K562 (cell line): ENCODE results near the gene ABHD5. TPM values are rescaled to one million over a fixed set of nuclear protein-coding genes. Genes with fewer than 3 reads are reported as not detected.

Source experiments
- ATAC-seq: fragments of 200-7000 bp; cut with Tn5 transposase; 3 replicates; pipeline ENCODE4 v1.9.1; 2020; ENCODE audit warnings: moderate library complexity
- BruUV-seq: library from RNA; stranded (reverse); fragments of 400-500 nt; replicated peaks from 2 replicates; lab custom pipeline; 2021; lab: Mats Ljungman, UMichigan
- CTCF ChIA-PET: fragments of 300-600 bp; formaldehyde crosslinking; extraction: SDS; loops from one replicate; lab custom pipeline; 2021; ENCODE audit warnings: low intra/inter-chr PET ratio; lab: Yijun Ruan, JAX
- POLR2A ChIA-PET: fragments of 300-600, 350-650 bp; sonication (Branson Sonifier 250); formaldehyde crosslinking; extraction: SDS; loops from one replicate; lab custom pipeline; 2021; ENCODE audit warnings: antibody characterized with exemption, inconsistent platforms; lab: Yijun Ruan, JAX
- DNase-seq, 4 experiments: peaks; one replicate each; pipeline versions ENCODE4 v3.0.0 to v3.0.0-alpha.2; 2011 to 2018; ENCODE audit warnings: low spot score in 3 of 4, mixed read lengths in 3 of 4; ENCODE audit errors: extremely low read depth in 1 of 4
- FAIRE-seq: peaks from 2 replicates; lab custom pipeline; 2011; peaks lifted over from hg19 to GRCh38; lab: Jason Lieb, UNC
- H2AFZ ChIP-seq: 2 replicates; pipeline ENCODE4 v1.6.0; 2011; ENCODE audit warnings: low read depth, low read length, control low read depth, inconsistent platforms
- H3K27ac ChIP-seq: fragments of 200-600 bp; 3 replicates; pipeline ENCODE4 v1.8.0; 2011; ENCODE audit warnings: low read depth, mild to moderate bottlenecking, control low read depth, inconsistent platforms, low read length, moderate library complexity, mixed read lengths; ENCODE audit errors: extremely low read depth
- H3K27me3 ChIP-seq, 2 experiments: fragments of 300-600 bp in 1 of 2; 2 replicates in 1 of 2; 3 replicates in 1 of 2; pipeline versions ENCODE4 v1.6.0 to v1.8.0; 2011; ENCODE audit warnings: inconsistent platforms in 2 of 2, low read length in 2 of 2, mild to moderate bottlenecking in 1 of 2, mixed read lengths in 1 of 2, moderate library complexity in 1 of 2; ENCODE audit not compliant: control insufficient read depth in 2 of 2, insufficient read depth in 2 of 2
- H3K36me3 ChIP-seq: fragments of 300-600 bp; 3 replicates; pipeline ENCODE4 v1.8.0; 2011; ENCODE audit warnings: mild to moderate bottlenecking, low read length, inconsistent platforms; ENCODE audit not compliant: control insufficient read depth, insufficient read depth
- H3K4me1 ChIP-seq, 2 experiments: fragments of 200-600 bp in 1 of 2; replicated peaks in 1 of 2; 2 replicates in 1 of 2; 3 replicates in 1 of 2; pipeline versions ENCODE4 v1.5.1 to v1.8.0; 2011; ENCODE audit warnings: inconsistent platforms in 2 of 2, low read length in 2 of 2, mild to moderate bottlenecking in 1 of 2, mixed read lengths in 1 of 2, moderate library complexity in 1 of 2; ENCODE audit not compliant: control insufficient read depth in 2 of 2, insufficient read depth in 2 of 2
- H3K4me2 ChIP-seq: 2 replicates; pipeline ENCODE4 v1.6.1; 2011; ENCODE audit warnings: low read length, control low read depth, inconsistent platforms, mixed read lengths; ENCODE audit not compliant: insufficient read depth
- H3K4me3 ChIP-seq: fragments of 200-600 bp; sonication (generic), shearing (Covaris generic); 2 replicates; pipeline ENCODE4 v1.5.1; 2016; ENCODE audit warnings: control low read depth, inconsistent platforms
- H3K79me2 ChIP-seq: fragments of 200-600 bp; 3 replicates; pipeline ENCODE4 v1.8.0; 2011; ENCODE audit warnings: low read length, inconsistent platforms; ENCODE audit not compliant: control insufficient read depth, insufficient read depth
- H3K9ac ChIP-seq, 2 experiments: 2 replicates each; pipeline versions ENCODE4 v1.6.0 to v1.6.1; 2011; ENCODE audit warnings: low read depth in 2 of 2, low read length in 2 of 2, control low read depth in 1 of 2, inconsistent platforms in 1 of 2, mild to moderate bottlenecking in 1 of 2, mixed read lengths in 1 of 2; ENCODE audit not compliant: insufficient read depth in 1 of 2
- H3K9me1 ChIP-seq: one replicate; pipeline ENCODE4 v1.6.0; 2011; ENCODE audit warnings: inconsistent platforms, mild to moderate bottlenecking, low read length, moderate library complexity; ENCODE audit not compliant: control insufficient read depth, insufficient read depth
- H3K9me3 ChIP-seq: replicated peaks from 2 replicates; pipeline ENCODE4 v1.5.1; 2011; ENCODE audit warnings: low read depth, low read length, inconsistent platforms; ENCODE audit not compliant: control insufficient read depth, insufficient read depth
- H4K20me1 ChIP-seq: replicated peaks from 2 replicates; pipeline ENCODE4 v1.6.1; 2011; ENCODE audit warnings: low read length, inconsistent platforms, mixed read lengths; ENCODE audit not compliant: control insufficient read depth, insufficient read depth
- AFF4 ChIP-seq: sonication (generic); formaldehyde crosslinking; IDR thresholded peaks from 2 replicates; pipeline ENCODE4 v1.8.0; 2023; ENCODE audit warnings: mild to moderate bottlenecking, missing genetic modification reagents
- CBFA2T2 ChIP-seq: fragments of 450-650 bp; conservative IDR thresholded peaks from 2 replicates; pipeline ENCODE4 v1.6.1; 2017; ENCODE audit warnings: mild to moderate bottlenecking
- CEBPG ChIP-seq, 3 experiments: fragments of 200-800 bp in 1 of 3; sonication (Bioruptor generic) in 1 of 3; sonication (generic) in 1 of 3; formaldehyde crosslinking in 1 of 3; IDR thresholded peaks in 2 of 3; conservative IDR thresholded peaks in 1 of 3; 2 replicates each; pipeline versions ENCODE4 v1.6.1 to v1.8.0; 2016 to 2022; ENCODE audit warnings: missing compliant biosample characterization in 2 of 3, missing genetic modification characterization in 2 of 3, mild to moderate bottlenecking in 1 of 3, missing genetic modification reagents in 1 of 3
- HEY1 ChIP-seq: fragments of 250-450 bp; sonication (Bioruptor Pico); IDR thresholded peaks from 2 replicates; pipeline ENCODE4 v1.5.0; 2020; ENCODE audit warnings: mild to moderate bottlenecking, moderate library complexity, borderline replicate concordance
- PHB ChIP-seq: fragments of 250-450 bp; sonication (Bioruptor Pico); IDR thresholded peaks from 2 replicates; pipeline ENCODE4 v1.5.0; 2021
- PKNOX1 ChIP-seq: fragments of 450-650 bp; IDR thresholded peaks from 2 replicates; pipeline ENCODE4 v1.6.1; 2016
- PRMT5 ChIP-seq: sonication (generic); formaldehyde crosslinking; IDR thresholded peaks from 2 replicates; pipeline ENCODE4 v1.5.0; 2020; ENCODE audit warnings: missing genetic modification reagents
- ZNF655 ChIP-seq: fragments of 250-450 bp; sonication (Bioruptor Pico); IDR thresholded peaks from 2 replicates; pipeline ENCODE4 v1.5.0; 2021
- WGBS: fragments of 100-300 bp; shearing (Covaris generic); methylation state at CpG from one replicate; pipeline ENCODE4 v1.1.6; 2016; ENCODE audit warnings: low coverage, mixed read lengths; ENCODE audit not compliant: insufficient coverage; ENCODE audit errors: missing lambda C conversion rate; 5-methylcytosine and 5-hydroxymethylcytosine counted together
- in situ Hi-C: fragments of 300-500 bp; cut with MboI; formaldehyde crosslinking; loops from 4 replicates; pipeline ENCODE4 v1.15.0; 2018; ENCODE audit warnings: inconsistent platforms, mixed read lengths
- intact Hi-C: fragments of 100-400 bp; cut with micrococcal nuclease; formaldehyde crosslinking; loops from 2 replicates; pipeline ENCODE4 v1.14.2; 2022
- polyA plus RNA-seq, 8 experiments: library from polyadenylated mRNA; depleted of rRNA in 4 of 8; stranded (reverse) in 5 of 8; unstranded in 3 of 8; fragments of >200 nt; fragmentation: Nextera tagmentation in 2 of 8; fragmentation: Illumina TruSeq in 1 of 8; extraction: Ambion mirVana in 2 of 8; extraction: Trizol in 1 of 8; gene quantifications; 2 replicates each; pipeline versions ENCODE4 v1.2.1 to v1.2.3, GENCODE V29; 2011 to 2014; ENCODE audit warnings: inconsistent platforms in 1 of 8, missing spikeins in 1 of 8
- total RNA-seq, 7 experiments: library from RNA; depleted of rRNA in 6 of 7; stranded (reverse); fragments of >200 nt in 6 of 7; fragmentation: Illumina TruSeq in 2 of 7; extraction: Trizol in 2 of 7; gene quantifications; 2 replicates each; pipeline versions ENCODE4 v1.2.1 to v1.2.3, GENCODE V29; 2011 to 2021; ENCODE audit warnings: low replicate concordance in 1 of 7
- TF ChIP-seq, protein P1 (sequence below): fragments of 450-650 bp; conservative IDR thresholded peaks from 2 replicates; pipeline ENCODE4 v1.6.1; 2016; ENCODE audit warnings: missing genetic modification characterization, low read depth, mild to moderate bottlenecking, missing compliant biosample characterization, moderate library complexity
- TF ChIP-seq, protein P2 (sequence below): fragments of 250-450 bp; sonication (Bioruptor Pico); IDR thresholded peaks from 2 replicates; pipeline ENCODE4 v1.9.0; 2021; ENCODE audit warnings: mild to moderate bottlenecking
- TF ChIP-seq, protein P3 (sequence below), 2 experiments: fragments of 450-650 bp; IDR thresholded peaks; 2 replicates each; pipeline ENCODE4 v1.6.1; 2016

Gene ABHD5
- total and polyA plus RNA-seq, 9 of the 15 experiments (the other 6 are each of a cell fraction or from before 2014, with no cell fraction given) = 27.8 to 61.7 (median 39.9) TPM

DNA sequence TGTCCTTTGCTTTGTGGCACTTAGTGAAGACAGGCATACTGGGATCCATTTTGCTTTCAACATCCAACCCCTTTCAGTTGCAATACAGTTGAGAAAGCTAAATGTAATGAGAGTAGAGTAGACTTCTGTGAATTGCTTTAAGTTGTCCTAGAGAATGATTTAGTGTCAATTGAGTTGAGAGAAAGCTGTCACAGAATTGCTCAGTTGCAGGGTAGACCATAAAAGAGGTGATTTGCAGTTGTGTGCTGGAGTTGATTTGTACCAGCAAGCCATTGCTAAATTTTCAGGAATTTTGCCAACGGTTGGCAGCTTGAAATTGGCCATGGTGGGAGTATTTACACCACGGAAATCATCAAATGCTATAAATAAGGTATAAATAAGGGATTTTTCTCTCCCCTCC lies 2.2 kb downstream of the ABHD5 start:
- Histone ChIP-seq H3K27ac (peak overlapping the region; percentile 91), H3K79me2 (peaks cover 95% of the 10 kb centered on the region), H3K9ac (peak overlapping the region; percentile 57 to 83; a peak in 3 of 4 replicates), H2AFZ (no peak overlapping the region), H4K20me1 (peaks cover 15% of the 10 kb centered on the region; the same call in 1 of the 2 replicates), H3K4me3 (peak overlapping the region; percentile 80), H3K36me3 (peaks cover 16% of the 10 kb centered on the region), H3K9me3 (no peaks in the 10 kb centered on the region), H3K27me3 (no peaks in the 10 kb centered on the region), H3K4me2 (peak overlapping the region; percentile 95), H3K9me1 (no peaks in the 10 kb centered on the region), H3K4me1 (peaks cover 31 to 57% of the 10 kb centered on the region in 2 experiments)
- ATAC-seq = no peak
- ChIA-PET CTCF (no interaction called here), POLR2A (interaction anchor here (0.5 to 2.7 kb wide), 14 partner anchors 8 to 423 kb away, joined by 3 to 21 read pairs (median 4); partner anchors contain the start of gene ANO10)
- 5% methylated on average over 2 of the region's 2 CpGs for WGBS
- peak in 1 of 4 experiments; percentile 25 for DNase-seq
- intact Hi-C loops = loop anchor here (1.0 kb wide), 1 partner anchor 149 kb away; no protein-coding TSS in a partner anchor
- no TSS peak for BruUV-seq
- FAIRE-seq = no peak
- in situ Hi-C loops = no loop called here
- no peak for TF ChIP-seq CEBPG (CRISPR knock-in tag; IDR thresholded peaks at IDR 0.05)
- peak in 1 of 2 experiments; percentile 39; a peak in 1 of 4 replicates for TF ChIP-seq CEBPG (tag; conservative IDR thresholded peaks at IDR 0.05 in 1 of 2, IDR thresholded peaks at IDR 0.05 in 1 of 2)
- TF ChIP-seq AFF4 (CRISPR knock-in tag) = 0 out of 2 replicates have a peak, but pooled peaks have one; percentile 23
- 0 out of 2 replicates have a peak, but pooled peaks have one; percentile 43 for TF ChIP-seq HEY1 (CRISPR knock-in tag)
- TF ChIP-seq, protein P1, sequence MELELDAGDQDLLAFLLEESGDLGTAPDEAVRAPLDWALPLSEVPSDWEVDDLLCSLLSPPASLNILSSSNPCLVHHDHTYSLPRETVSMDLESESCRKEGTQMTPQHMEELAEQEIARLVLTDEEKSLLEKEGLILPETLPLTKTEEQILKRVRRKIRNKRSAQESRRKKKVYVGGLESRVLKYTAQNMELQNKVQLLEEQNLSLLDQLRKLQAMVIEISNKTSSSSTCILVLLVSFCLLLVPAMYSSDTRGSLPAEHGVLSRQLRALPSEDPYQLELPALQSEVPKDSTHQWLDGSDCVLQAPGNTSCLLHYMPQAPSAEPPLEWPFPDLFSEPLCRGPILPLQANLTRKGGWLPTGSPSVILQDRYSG (tag) = 0 out of 2 replicates have a peak, but pooled peaks have one; percentile 35
- TF ChIP-seq PRMT5 (CRISPR knock-in tag) = no peak
- peak; percentile 80 for TF ChIP-seq PKNOX1
- no peak for TF ChIP-seq PHB (CRISPR knock-in tag)
- 0 out of 2 replicates have a peak, but pooled peaks have one; percentile 32 for TF ChIP-seq ZNF655
- TF ChIP-seq, protein P2, sequence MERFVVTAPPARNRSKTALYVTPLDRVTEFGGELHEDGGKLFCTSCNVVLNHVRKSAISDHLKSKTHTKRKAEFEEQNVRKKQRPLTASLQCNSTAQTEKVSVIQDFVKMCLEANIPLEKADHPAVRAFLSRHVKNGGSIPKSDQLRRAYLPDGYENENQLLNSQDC (CRISPR knock-in tag) = no peak
- TF ChIP-seq CBFA2T2 = no peak
- TF ChIP-seq, protein P3, sequence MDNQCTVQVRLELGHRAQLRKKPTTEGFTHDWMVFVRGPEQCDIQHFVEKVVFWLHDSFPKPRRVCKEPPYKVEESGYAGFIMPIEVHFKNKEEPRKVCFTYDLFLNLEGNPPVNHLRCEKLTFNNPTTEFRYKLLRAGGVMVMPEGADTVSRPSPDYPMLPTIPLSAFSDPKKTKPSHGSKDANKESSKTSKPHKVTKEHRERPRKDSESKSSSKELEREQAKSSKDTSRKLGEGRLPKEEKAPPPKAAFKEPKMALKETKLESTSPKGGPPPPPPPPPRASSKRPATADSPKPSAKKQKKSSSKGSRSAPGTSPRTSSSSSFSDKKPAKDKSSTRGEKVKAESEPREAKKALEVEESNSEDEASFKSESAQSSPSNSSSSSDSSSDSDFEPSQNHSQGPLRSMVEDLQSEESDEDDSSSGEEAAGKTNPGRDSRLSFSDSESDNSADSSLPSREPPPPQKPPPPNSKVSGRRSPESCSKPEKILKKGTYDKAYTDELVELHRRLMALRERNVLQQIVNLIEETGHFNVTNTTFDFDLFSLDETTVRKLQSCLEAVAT (IDR thresholded peaks at IDR 0.05) = peak in 1 of 2 experiments; percentile 58; a peak in 1 of 4 replicates
